ENCODE data around the gene TEAD1. TPM values are rescaled to one million over a fixed set of nuclear protein-coding genes. Genes with fewer than 3 reads are reported as not detected.
A peak's percentile ranks its signal among the peaks of the same experiment; 100 is the strongest.

TEAD1 gene
- total RNA-seq, 2 experiments from 2014 or later: 5.6 to 10.8 TPM

GRCh38 chr11:12901272-12901671, 227.1 kb downstream of the TEAD1 start:
- CTCF ChIA-PET (ENCODE audit: unreplicated experiment): no interaction called here
- no TSS peak for BruUV-seq (replicated peaks)
- no peak overlapping the region for H3K4me2 ChIP-seq (ENCODE audit: low read length)

GRCh38 chr11:12901874-12902481, 227.8 kb downstream of the TEAD1 start:
- peaks cover 7% of the 10 kb centered on the region; the same call in 1 of the 2 replicates for H3K36me3 ChIP-seq (ENCODE audit: insufficient read depth, low read length)
- H4K20me1 ChIP-seq (ENCODE audit: insufficient read depth, low read length): no peaks in the 10 kb centered on the region
- H3K4me2 ChIP-seq (ENCODE audit: low read length): no peak overlapping the region
- H2AFZ ChIP-seq (ENCODE audit: low read length): no peak overlapping the region
- no peak overlapping the region for H3K27ac ChIP-seq (ENCODE audit: low read depth, low read length, poor library complexity, severe bottlenecking)
- H3K4me1 ChIP-seq (ENCODE audit: insufficient read depth, low read length, poor library complexity, severe bottlenecking): no peaks in the 10 kb centered on the region
- TF ChIP-seq CTCF (conservative IDR thresholded peaks at IDR 0.05; ENCODE audit: low read length): no peak
- no peak for TF ChIP-seq EZH2phosphoT487 (IDR thresholded peaks at IDR 0.05; ENCODE audit: borderline replicate concordance, low read depth, low read length)
- no TSS peak for BruUV-seq (replicated peaks)
- intact Hi-C loops (cut with micrococcal nuclease; ENCODE audit: unreplicated experiment): no loop called here
- POLR2A ChIA-PET: no interaction called here
- no peaks in the 10 kb centered on the region for H3K9me2 ChIP-seq (ENCODE audit: insufficient read depth, low read length)
- H3K4me3 ChIP-seq (ENCODE audit: low read depth, low read length, poor library complexity, severe bottlenecking): no peak overlapping the region
- DNase-seq (ENCODE audit: low spot score): no peak
- H3K9me3 ChIP-seq (ENCODE audit: low read length): no peaks in the 10 kb centered on the region
- H3K79me2 ChIP-seq (ENCODE audit: insufficient read depth, low read depth, low read length): no peaks in the 10 kb centered on the region
- CTCF ChIA-PET (ENCODE audit: unreplicated experiment): interaction anchor here (0.7 kb wide), 1 partner anchor 13 kb away, joined by 3 read pairs; no protein-coding TSS in a partner anchor

More at GRCh38 chr11:12901272-12901671, 227.1 kb downstream of the TEAD1 start:
- peaks cover 7% of the 10 kb centered on the region; the same call in 1 of the 2 replicates for H3K36me3 ChIP-seq (ENCODE audit: insufficient read depth, low read length)
- no peaks in the 10 kb centered on the region for H3K9me2 ChIP-seq (ENCODE audit: insufficient read depth, low read length)
- POLR2A ChIA-PET: no interaction called here
- no peak overlapping the region for H3K27ac ChIP-seq (ENCODE audit: low read depth, low read length, poor library complexity, severe bottlenecking)
- TF ChIP-seq CTCF (conservative IDR thresholded peaks at IDR 0.05; ENCODE audit: low read length) (no peak), EZH2phosphoT487 (IDR thresholded peaks at IDR 0.05; ENCODE audit: borderline replicate concordance, low read depth, low read length) (no peak)
- H3K4me3 ChIP-seq (ENCODE audit: low read depth, low read length, poor library complexity, severe bottlenecking): no peak overlapping the region
- intact Hi-C loops (cut with micrococcal nuclease; ENCODE audit: unreplicated experiment): no loop called here
- no peaks in the 10 kb centered on the region for H4K20me1 ChIP-seq (ENCODE audit: insufficient read depth, low read length)
- H3K79me2 ChIP-seq (ENCODE audit: insufficient read depth, low read depth, low read length): no peaks in the 10 kb centered on the region
- DNase-seq (ENCODE audit: low spot score): peak; percentile 3
- H3K9me3 ChIP-seq (ENCODE audit: low read length): no peaks in the 10 kb centered on the region
- no peaks in the 10 kb centered on the region for H3K4me1 ChIP-seq (ENCODE audit: insufficient read depth, low read length, poor library complexity, severe bottlenecking)
- H2AFZ ChIP-seq (ENCODE audit: low read length): no peak overlapping the region

- Histone ChIP-seq H3K4me3 (ENCODE audit: low read depth, low read length, poor library complexity, severe bottlenecking) (no peak overlapping the region), H3K27ac (ENCODE audit: low read depth, low read length, poor library complexity, severe bottlenecking) (no peak overlapping the region), H3K9me3 (ENCODE audit: low read length) (no peaks in the 10 kb centered on the region), H3K36me3 (ENCODE audit: insufficient read depth, low read length) (peaks cover 7% of the 10 kb centered on the region; the same call in 1 of the 2 replicates), H3K9me2 (ENCODE audit: insufficient read depth, low read length) (no peaks in the 10 kb centered on the region), H3K4me1 (ENCODE audit: insufficient read depth, low read length, poor library complexity, severe bottlenecking) (no peaks in the 10 kb centered on the region), H3K4me2 (ENCODE audit: low read length) (no peak overlapping the region), H4K20me1 (ENCODE audit: insufficient read depth, low read length) (no peaks in the 10 kb centered on the region), H2AFZ (ENCODE audit: low read length) (no peak overlapping the region), H3K79me2 (ENCODE audit: insufficient read depth, low read depth, low read length) (no peaks in the 10 kb centered on the region)
- POLR2A ChIA-PET: interaction anchor here (0.7 kb wide), 1 partner anchor 1795 kb away, joined by 3 read pairs; no protein-coding TSS in a partner anchor
- DNase-seq (ENCODE audit: low spot score): no peak
- CTCF ChIA-PET (ENCODE audit: unreplicated experiment): interaction anchor here (0.7 kb wide), 1 partner anchor 12 kb away, joined by 3 read pairs; no protein-coding TSS in a partner anchor
- intact Hi-C loops (cut with micrococcal nuclease; ENCODE audit: unreplicated experiment): no loop called here
- no TSS peak for BruUV-seq (replicated peaks)
- TF ChIP-seq EZH2phosphoT487 (IDR thresholded peaks at IDR 0.05; ENCODE audit: borderline replicate concordance, low read depth, low read length) (no peak), CTCF (conservative IDR thresholded peaks at IDR 0.05; ENCODE audit: low read length) (no peak)
These were observed 228.7 kb downstream of the TEAD1 start for GRCh38 chr11:12902791-12903486.
